Measurements from ENCODE around the gene KCNK4. TPM values are rescaled to one million over a fixed set of nuclear protein-coding genes. Genes with fewer than 3 reads are reported as not detected.

Gene KCNK4
- polyA plus RNA-seq, 2 of the 4 experiments (the other 2 are of a cell fraction), result 0.12 TPM; not detected in 1

- H3K27ac ChIP-seq, result peak overlapping the region in 1 of 2 experiments; percentile 15; a peak in 1 of 6 replicates
- FAIRE-seq (no peak), ATAC-seq (no peak), DNase-seq (ENCODE audit: low read depth in 1 of 2, low spot score in 1 of 2) (no peak)
- H3K4me3 ChIP-seq, result no peak overlapping the region
- 60% methylated on average over 4 of the region's 4 CpGs for WGBS (ENCODE audit: missing lambda C conversion rate)
- H3K4me2 ChIP-seq, result no peak overlapping the region
- peaks cover 28% of the 10 kb centered on the region for H3K4me1 ChIP-seq
- H3K9me3 ChIP-seq, result no peaks in the 10 kb centered on the region
- no peak for TF ChIP-seq HOXA7 (CRISPR knock-in tag; IDR thresholded peaks at IDR 0.05)
- peak; percentile 29 for TF ChIP-seq MAFK (IDR thresholded peaks at IDR 0.05; ENCODE audit: partially characterized antibody)
- POLR2A ChIA-PET, result interaction anchor here (0.7 kb wide), 1 partner anchor 57 kb away, joined by 4 read pairs; no protein-coding TSS in a partner anchor
- CTCF ChIA-PET, result interaction anchor here (0.7 to 33.9 kb wide), 4 partner anchors 12 to 111 kb away, joined by 4 to 996 read pairs (median 306); partner anchors contain the start of genes CATSPERZ, ESRRA, PRDX5 and TRMT112
These were observed 48.2 kb downstream of the KCNK4 start for GRCh38 chr11:64339286-64339685.

GRCh38 chr11:64339754-64340408, 48.8 kb downstream of the KCNK4 start, which contains the start of gene CCDC88B:
Gene CCDC88B, plus strand, starts transcription at chr11:64340204. Its CDS starts 63 bp downstream, at chr11:64340267.
- ATAC-seq (no peak), DNase-seq (ENCODE audit: low read depth in 1 of 2, low spot score in 1 of 2) (no peak), FAIRE-seq (no peak)
- POLR2A ChIA-PET, result interaction anchor here (0.6 to 1.6 kb wide), 2 partner anchors 22 to 31 kb away, joined by 3 to 7 read pairs; partner anchors contain the start of genes PRDX5 and TRMT112
- H3K4me3 ChIP-seq, result no peak within 1 kb of the TSS
- peaks cover 22% of the 10 kb centered on the region for H3K4me1 ChIP-seq
- TF ChIP-seq BHLHE40 (IDR thresholded peaks at IDR 0.05; ENCODE audit: low read depth, low read length), result no peak
- no peak for TF ChIP-seq POLR2AphosphoS2 (conservative IDR thresholded peaks at IDR 0.05; ENCODE audit: low read length)
- TF ChIP-seq CBX8 (IDR thresholded peaks at IDR 0.05), result no peak
- no peak for TF ChIP-seq NFE2L2 (conservative IDR thresholded peaks at IDR 0.05; ENCODE audit: low read length)
- TF ChIP-seq ZFP36 (IDR thresholded peaks at IDR 0.05; ENCODE audit: borderline replicate concordance, partially characterized antibody), result no peak
- no peak for TF ChIP-seq CHD4 (IDR thresholded peaks at IDR 0.05; ENCODE audit: borderline replicate concordance)
- TF ChIP-seq RCOR1 (IDR thresholded peaks at IDR 0.05; ENCODE audit: low read depth, low read length), result no peak
- TF ChIP-seq FOSL2 (IDR thresholded peaks at IDR 0.05), result no peak
- no peak for TF ChIP-seq FOSL2 (CRISPR knock-in tag; IDR thresholded peaks at IDR 0.05)
- TF ChIP-seq RARB (CRISPR knock-in tag; IDR thresholded peaks at IDR 0.05), result no peak
- no peak for TF ChIP-seq HDAC2 (IDR thresholded peaks at IDR 0.05)
- TF ChIP-seq BCL3 (IDR thresholded peaks at IDR 0.05), result no peak
- TF ChIP-seq PBX3 (IDR thresholded peaks at IDR 0.05), result no peak
- TF ChIP-seq CHD2 (IDR thresholded peaks at IDR 0.05; ENCODE audit: low read length, partially characterized antibody), result no peak
- TF ChIP-seq USF2 (IDR thresholded peaks at IDR 0.05), result no peak
- no peak within 1 kb of the TSS for H3K4me2 ChIP-seq
- no peaks in the 10 kb centered on the region for H3K9me3 ChIP-seq
- WGBS (ENCODE audit: missing lambda C conversion rate), result 92% methylated on average over 9 of the region's 16 CpGs
- H3K27ac ChIP-seq, result peak within 1 kb of the TSS in 1 of 2 experiments; percentile 32; a peak in 2 of 6 replicates
- CTCF ChIA-PET, result interaction anchor here (13.1 to 33.9 kb wide), 3 partner anchors 12 to 29 kb away, joined by 301 to 996 read pairs (median 312); partner anchors contain the start of genes CATSPERZ, ESRRA, PRDX5 and TRMT112

- Histone ChIP-seq H3K4me1 (peaks cover 15% of the 10 kb centered on the region), H3K4me3 (no peak overlapping the region), H3K27ac (peak overlapping the region in 1 of 2 experiments; percentile 32; a peak in 2 of 6 replicates), H3K9me3 (no peaks in the 10 kb centered on the region), H3K4me2 (no peak overlapping the region)
- ATAC-seq (0 out of 6 replicates have a peak, but pooled peaks of 1 of the 2 experiments have one; percentile 3), DNase-seq (ENCODE audit: low read depth in 1 of 2, low spot score in 1 of 2) (no peak), FAIRE-seq (no peak)
- 80% methylated on average over 21 of the region's 33 CpGs for WGBS (ENCODE audit: missing lambda C conversion rate)
- CTCF ChIA-PET, result interaction anchor here (0.5 to 33.9 kb wide), 11 partner anchors 13 to 935 kb away, joined by 3 to 996 read pairs (median 3); partner anchors contain the start of genes CATSPERZ, ESRRA, PRDX5 and TRMT112
- POLR2A ChIA-PET, result interaction anchor here (0.6 to 1.6 kb wide), 2 partner anchors 15 to 23 kb away, joined by 7 read pairs; partner anchors contain the start of genes PRDX5 and TRMT112
- TF ChIP-seq MAFK (IDR thresholded peaks at IDR 0.05; ENCODE audit: partially characterized antibody), result no peak
These were observed 49.7 kb downstream of the KCNK4 start for GRCh38 chr11:64340671-64341335.

Measured in A549 (cell line).